ENCODE measurements around the gene LGALS12.

LGALS12 gene

DNA sequence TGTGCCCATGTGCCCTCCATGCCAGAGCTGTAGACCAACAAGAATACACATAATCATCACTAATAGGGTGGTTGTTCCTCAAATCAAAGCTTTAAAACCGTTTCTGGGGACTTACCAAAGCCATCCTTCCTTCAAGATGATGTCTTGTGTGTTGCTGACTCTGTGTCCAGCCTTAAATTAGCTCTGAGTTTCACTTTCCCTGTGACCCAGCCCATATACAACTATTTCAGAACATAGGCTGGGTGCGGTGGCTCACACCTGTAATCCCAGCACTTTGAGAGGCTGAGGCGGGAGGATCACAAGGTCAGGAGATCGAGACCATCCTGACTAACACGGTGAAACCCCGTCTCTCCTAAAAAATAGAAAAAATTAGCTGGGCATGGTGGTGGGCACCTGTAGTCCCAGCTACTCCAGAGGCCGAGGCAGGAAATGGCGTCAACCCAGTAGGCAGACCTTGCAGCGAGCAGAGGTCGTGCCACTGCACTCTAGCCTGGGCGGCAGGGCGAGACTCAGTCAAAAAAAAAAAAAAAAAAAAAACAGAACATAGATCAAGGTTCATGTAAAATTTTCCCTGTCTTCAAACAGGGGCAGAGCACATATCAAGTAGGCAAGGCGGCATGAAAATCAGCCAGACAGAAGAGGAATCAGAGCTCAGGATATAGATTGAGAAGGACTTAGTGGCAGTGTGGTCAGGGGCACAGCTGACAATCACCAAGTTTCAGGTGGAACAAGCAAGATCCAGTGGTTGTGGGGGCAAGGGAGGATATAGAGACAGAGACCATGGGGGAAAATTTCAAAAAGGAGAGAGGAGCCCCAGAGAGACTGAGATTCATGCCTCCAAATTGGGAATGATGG lies 57.5 kb downstream of the LGALS12 start, which contains the start of gene PLAAT2:
Gene PLAAT2, minus strand, starts transcription at position 179 of the 855 bp plus-strand sequence. Its CDS starts 55 bp downstream, at position 124.
- no peak for DNase-seq

DNA sequence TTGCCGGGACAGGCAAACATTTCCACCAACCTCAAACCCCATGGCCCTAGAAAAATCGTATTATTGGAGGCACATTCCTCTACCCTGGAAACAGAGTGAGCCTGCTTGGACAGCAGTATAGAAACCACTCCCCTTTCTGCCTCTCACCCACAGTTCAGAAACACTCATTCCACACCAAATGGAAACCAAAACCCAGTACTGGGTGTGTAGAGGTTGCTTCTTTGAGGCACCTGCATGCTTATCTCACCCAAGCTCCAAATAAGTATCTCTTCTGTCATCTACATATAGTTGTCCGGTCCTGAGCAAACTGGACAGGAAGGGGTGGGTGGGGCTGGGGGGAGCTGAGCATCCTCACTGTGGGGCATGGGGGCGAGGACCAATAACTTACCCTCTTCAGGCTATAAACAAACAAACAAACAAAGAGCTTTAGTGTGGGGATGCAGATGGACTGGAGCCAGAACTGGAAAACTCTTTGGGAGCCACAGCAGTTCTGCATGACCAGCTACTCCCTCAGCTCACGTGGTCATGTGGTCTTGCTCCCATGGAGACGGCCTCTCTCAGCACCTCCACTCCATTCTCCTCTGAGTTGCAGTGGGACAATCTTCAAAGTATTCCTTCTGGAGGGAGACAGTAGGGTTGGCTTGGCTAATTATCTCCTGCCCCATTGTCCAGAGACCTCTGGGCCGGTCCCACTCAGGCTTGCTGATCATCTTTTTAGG lies 58.3 kb downstream of the LGALS12 start:
- no peak for DNase-seq

DNA sequence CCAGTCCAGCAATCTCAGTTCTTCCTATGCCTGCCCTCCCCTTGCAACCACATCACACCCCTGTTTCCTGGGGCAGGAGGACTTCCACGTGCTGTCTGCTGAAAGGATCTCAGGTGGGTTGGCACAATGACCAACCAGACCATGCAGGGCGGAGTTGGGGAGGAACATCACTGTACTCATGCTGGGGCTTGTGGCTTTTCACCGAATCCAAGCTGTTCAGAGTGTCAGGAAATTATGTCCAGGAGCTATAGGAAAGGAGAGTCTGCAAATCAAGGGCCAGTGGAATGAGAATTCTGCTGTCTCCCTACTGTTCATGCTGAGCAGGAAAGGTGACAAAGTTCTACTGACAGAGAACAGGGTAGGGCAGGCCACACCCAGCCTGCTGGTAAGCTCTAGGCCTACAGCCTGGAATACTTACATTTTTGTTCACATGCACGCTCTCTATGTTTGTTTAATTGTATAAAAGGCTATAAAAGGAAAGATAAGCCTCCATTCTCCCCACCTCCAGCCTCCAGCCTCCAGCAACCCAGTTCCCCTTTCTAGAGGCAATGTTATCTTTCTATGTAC lies 59.0 kb downstream of the LGALS12 start:
- no peak for DNase-seq
